H9 (cell line): ENCODE measurements around the gene SERINC3. TPM values are rescaled to one million over a fixed set of nuclear protein-coding genes. Genes with fewer than 3 reads are reported as not detected.

Experiments
- DNase-seq: peaks from one replicate; pipeline ENCODE4 v3.0.0-alpha.2; 2017
- H2AFZ ChIP-seq: one replicate; pipeline ENCODE4 v1.6.1; 2013; ENCODE audit warnings: mild to moderate bottlenecking, low read length, control low read depth, moderate library complexity
- H2AK5ac ChIP-seq: 2 replicates; pipeline ENCODE4 v1.6.1; 2013; ENCODE audit warnings: low read length, control low read depth, mixed read lengths; ENCODE audit not compliant: insufficient read length
- H2BK120ac ChIP-seq: one replicate; pipeline ENCODE4 v1.6.1; 2013; ENCODE audit warnings: low read depth, mild to moderate bottlenecking, low read length, control low read depth, inconsistent platforms; ENCODE audit not compliant: poor library complexity, severe bottlenecking
- H2BK12ac ChIP-seq: 2 replicates; pipeline ENCODE4 v1.6.1; 2013; ENCODE audit warnings: low read length, control low read depth, mixed read lengths, low read depth; ENCODE audit not compliant: insufficient read length
- H2BK15ac ChIP-seq: 2 replicates; pipeline ENCODE4 v1.6.1; 2013; ENCODE audit warnings: low read depth, low read length, control low read depth
- H2BK20ac ChIP-seq: one replicate; pipeline ENCODE4 v1.6.1; 2013; ENCODE audit warnings: low read depth, mild to moderate bottlenecking, low read length, control low read depth, inconsistent platforms; ENCODE audit not compliant: poor library complexity, severe bottlenecking
- H2BK5ac ChIP-seq: 2 replicates; pipeline ENCODE4 v1.6.1; 2013; ENCODE audit warnings: low read length, control low read depth, mixed read lengths; ENCODE audit not compliant: insufficient read length
- H3K14ac ChIP-seq: 2 replicates; pipeline ENCODE4 v1.6.1; 2013; ENCODE audit warnings: low read length, control low read depth; ENCODE audit not compliant: insufficient read depth
- H3K18ac ChIP-seq: 2 replicates; pipeline ENCODE4 v1.6.1; 2013; ENCODE audit warnings: low read depth, mild to moderate bottlenecking, mixed read lengths, low read length, control low read depth; ENCODE audit not compliant: insufficient read length
- H3K23ac ChIP-seq: 2 replicates; pipeline ENCODE4 v1.6.1; 2013; ENCODE audit warnings: low read length, control low read depth, mixed read lengths, low read depth; ENCODE audit not compliant: insufficient read length
- H3K23me2 ChIP-seq: 2 replicates; pipeline ENCODE4 v1.6.1; 2013; ENCODE audit warnings: low read depth, mild to moderate bottlenecking, mixed read lengths, low read length, control low read depth; ENCODE audit not compliant: insufficient read length, poor library complexity, severe bottlenecking
- H3K27ac ChIP-seq: 2 replicates; pipeline ENCODE4 v1.5.1; 2013; ENCODE audit warnings: low read length, control low read depth, mixed read lengths, low read depth; ENCODE audit not compliant: insufficient read length
- H3K27me3 ChIP-seq: 2 replicates; pipeline ENCODE4 v1.6.1; 2013; ENCODE audit warnings: low read length, control low read depth, inconsistent platforms; ENCODE audit not compliant: insufficient read depth
- H3K4ac ChIP-seq: 2 replicates; pipeline ENCODE4 v1.6.1; 2013; ENCODE audit warnings: low read depth, mild to moderate bottlenecking, control low read depth, inconsistent platforms, low read length, moderate library complexity
- H3K4me1 ChIP-seq: 2 replicates; pipeline ENCODE4 v1.6.1; 2013; ENCODE audit warnings: low read length, control low read depth, inconsistent platforms; ENCODE audit not compliant: insufficient read depth
- H3K4me2 ChIP-seq: 2 replicates; pipeline ENCODE4 v1.6.1; 2013; ENCODE audit warnings: low read length, control low read depth, mixed read lengths; ENCODE audit not compliant: insufficient read length, insufficient read depth
- H3K56ac ChIP-seq: 2 replicates; pipeline ENCODE4 v1.6.1; 2013; ENCODE audit warnings: low read depth, mild to moderate bottlenecking, mixed read lengths, low read length, control low read depth; ENCODE audit not compliant: insufficient read length
- H3K79me1 ChIP-seq: 2 replicates; pipeline ENCODE4 v1.6.1; 2013; ENCODE audit warnings: low read depth, mild to moderate bottlenecking, moderate library complexity, low read length, control low read depth, inconsistent platforms; ENCODE audit not compliant: insufficient read depth, poor library complexity, severe bottlenecking
- H3K79me2 ChIP-seq: 2 replicates; pipeline ENCODE4 v1.6.1; 2013; ENCODE audit warnings: low read length, control low read depth, inconsistent platforms; ENCODE audit not compliant: insufficient read depth
- H3K9ac ChIP-seq: 2 replicates; pipeline ENCODE4 v1.6.1; 2013; ENCODE audit warnings: low read length, control low read depth, mixed read lengths; ENCODE audit not compliant: insufficient read length; ENCODE audit errors: extremely low read depth
- H3K9me3 ChIP-seq: one replicate; pipeline ENCODE4 v1.6.1; 2013; ENCODE audit warnings: low read depth, low read length, inconsistent platforms; ENCODE audit not compliant: control insufficient read depth
- H3T11ph ChIP-seq: one replicate; pipeline ENCODE4 v1.6.1; 2013; ENCODE audit warnings: mild to moderate bottlenecking, low read length, control low read depth, inconsistent platforms
- H4K20me1 ChIP-seq: one replicate; pipeline ENCODE4 v1.6.1; 2013; ENCODE audit not compliant: control insufficient read depth, insufficient read length, insufficient read depth
- H4K5ac ChIP-seq: 2 replicates; pipeline ENCODE4 v1.6.1; 2013; ENCODE audit warnings: low read depth, mild to moderate bottlenecking, mixed read lengths, low read length, control low read depth; ENCODE audit not compliant: insufficient read length
- H4K8ac ChIP-seq: replicated peaks from 2 replicates; pipeline ENCODE4 v1.6.1; 2013; ENCODE audit warnings: low read length, control low read depth, mixed read lengths, low read depth; ENCODE audit not compliant: insufficient read length
- H4K91ac ChIP-seq: 2 replicates; pipeline ENCODE4 v1.6.1; 2013; ENCODE audit warnings: low read depth, mild to moderate bottlenecking, moderate library complexity, mixed read lengths, low read length, control low read depth; ENCODE audit not compliant: insufficient read length
- H3K27ac Mint-ChIP-seq, 3 experiments: 2 replicates in 2 of 3; 3 replicates in 1 of 3; pipeline ENCODE4 v1.8.0; 2020 to 2021; ENCODE audit warnings: mixed read lengths in 3 of 3, mild to moderate bottlenecking in 1 of 3, moderate library complexity in 1 of 3
- H3K27me3 Mint-ChIP-seq: 2 replicates; pipeline ENCODE4 v1.8.0; 2021; ENCODE audit warnings: low read depth, mild to moderate bottlenecking, moderate library complexity, mixed read lengths
- H3K36me3 Mint-ChIP-seq, 3 experiments: 2 replicates in 2 of 3; 3 replicates in 1 of 3; pipeline ENCODE4 v1.8.0; 2020 to 2021; ENCODE audit warnings: low read depth in 3 of 3, mixed read lengths in 3 of 3; ENCODE audit not compliant: insufficient read depth in 1 of 3
- H3K4me1 Mint-ChIP-seq, 2 experiments: 2 replicates each; pipeline ENCODE4 v1.8.0; 2020; ENCODE audit warnings: mixed read lengths in 2 of 2
- H3K4me3 Mint-ChIP-seq, 2 experiments: 2 replicates in 1 of 2; 3 replicates in 1 of 2; pipeline ENCODE4 v1.8.0; 2020 to 2021; ENCODE audit warnings: mild to moderate bottlenecking in 2 of 2, mixed read lengths in 2 of 2, moderate library complexity in 1 of 2
- H3K9me3 Mint-ChIP-seq, 2 experiments: 2 replicates in 1 of 2; 3 replicates in 1 of 2; pipeline ENCODE4 v1.8.0; 2020; ENCODE audit warnings: mild to moderate bottlenecking in 2 of 2, mixed read lengths in 2 of 2, moderate library complexity in 1 of 2
- WGBS: extraction: QIAGEN DNeasy Blood & Tissue Kit; methylation state at CpG from one replicate; pipeline ENCODE4 v1.1.7; 2013; ENCODE audit warnings: missing lambda C conversion rate, low lambda C conversion rate, mixed read lengths; ENCODE audit not compliant: insufficient read length; ENCODE audit errors: extremely low coverage; 5-methylcytosine and 5-hydroxymethylcytosine counted together
- total RNA-seq: library from RNA; stranded (reverse); gene quantifications from 2 replicates; pipeline ENCODE4 v1.2.1, GENCODE V29; 2021
- TF ChIP-seq, protein P1 (sequence below): fragments of 200-600 bp; sonication (generic); conservative IDR thresholded peaks from 3 replicates; pipeline ENCODE4 v1.8.0; 2021; ENCODE audit warnings: antibody characterized with exemption, mild to moderate bottlenecking

The SERINC3 gene
- total RNA-seq, 1 experiment from 2014 or later: 41.5 TPM

GRCh38 chr20:44460795-44461141 lies 61.1 kb downstream of the SERINC3 start:
- Histone ChIP-seq H2BK120ac (no peak overlapping the region), H2BK12ac (no peak overlapping the region), H3K27me3 (no peaks in the 10 kb centered on the region), H3K18ac (no peak overlapping the region), H2BK15ac (no peak overlapping the region), H2AK5ac (no peak overlapping the region), H3K9me3 (no peaks in the 10 kb centered on the region), H3K4ac (no peak overlapping the region), H4K91ac (no peak overlapping the region), H3T11ph (no peak overlapping the region), H3K23ac (no peak overlapping the region), H4K20me1 (no peaks in the 10 kb centered on the region), H3K4me2 (no peak overlapping the region), H3K9ac (no peak overlapping the region), H4K8ac (no peak overlapping the region), H2AFZ (no peak overlapping the region), H3K56ac (no peak overlapping the region), H2BK20ac (no peak overlapping the region), H3K79me2 (no peaks in the 10 kb centered on the region), H3K14ac (no peak overlapping the region), H3K79me1 (no peaks in the 10 kb centered on the region), H2BK5ac (no peak overlapping the region), H3K27ac (no peak overlapping the region), H4K5ac (no peak overlapping the region), H3K23me2 (no peaks in the 10 kb centered on the region), H3K4me1 (no peaks in the 10 kb centered on the region)
- Mint-ChIP-seq H3K27ac (peak overlapping the region in 1 of 3 experiments; percentile 35; a peak in 1 of 7 replicates), H3K4me1 (peaks cover 10 to 15% of the 10 kb centered on the region in 2 experiments), H3K4me3 (no peak overlapping the region), H3K9me3 (no peaks in the 10 kb centered on the region), H3K27me3 (no peaks in the 10 kb centered on the region), H3K36me3 (no peaks in the 10 kb centered on the region)
- DNase-seq: no peak
- WGBS: no CpG with 5 or more reads among the region's 3 CpGs
- TF ChIP-seq, protein P1, sequence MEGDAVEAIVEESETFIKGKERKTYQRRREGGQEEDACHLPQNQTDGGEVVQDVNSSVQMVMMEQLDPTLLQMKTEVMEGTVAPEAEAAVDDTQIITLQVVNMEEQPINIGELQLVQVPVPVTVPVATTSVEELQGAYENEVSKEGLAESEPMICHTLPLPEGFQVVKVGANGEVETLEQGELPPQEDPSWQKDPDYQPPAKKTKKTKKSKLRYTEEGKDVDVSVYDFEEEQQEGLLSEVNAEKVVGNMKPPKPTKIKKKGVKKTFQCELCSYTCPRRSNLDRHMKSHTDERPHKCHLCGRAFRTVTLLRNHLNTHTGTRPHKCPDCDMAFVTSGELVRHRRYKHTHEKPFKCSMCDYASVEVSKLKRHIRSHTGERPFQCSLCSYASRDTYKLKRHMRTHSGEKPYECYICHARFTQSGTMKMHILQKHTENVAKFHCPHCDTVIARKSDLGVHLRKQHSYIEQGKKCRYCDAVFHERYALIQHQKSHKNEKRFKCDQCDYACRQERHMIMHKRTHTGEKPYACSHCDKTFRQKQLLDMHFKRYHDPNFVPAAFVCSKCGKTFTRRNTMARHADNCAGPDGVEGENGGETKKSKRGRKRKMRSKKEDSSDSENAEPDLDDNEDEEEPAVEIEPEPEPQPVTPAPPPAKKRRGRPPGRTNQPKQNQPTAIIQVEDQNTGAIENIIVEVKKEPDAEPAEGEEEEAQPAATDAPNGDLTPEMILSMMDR: peak; percentile 57
